C4-2B (cell line): Measurements from ENCODE around the gene SLC13A5.

Experiments
- ZFX ChIP-seq: fragments of 450-650 bp; IDR thresholded peaks from 2 replicates; pipeline ENCODE4 v1.6.1; 2017
- TF ChIP-seq, protein P1 (sequence below): fragments of 450-650 bp; conservative IDR thresholded peaks from 2 replicates; pipeline ENCODE4 v1.5.1; 2017; ENCODE audit warnings: mild to moderate bottlenecking

DNA sequence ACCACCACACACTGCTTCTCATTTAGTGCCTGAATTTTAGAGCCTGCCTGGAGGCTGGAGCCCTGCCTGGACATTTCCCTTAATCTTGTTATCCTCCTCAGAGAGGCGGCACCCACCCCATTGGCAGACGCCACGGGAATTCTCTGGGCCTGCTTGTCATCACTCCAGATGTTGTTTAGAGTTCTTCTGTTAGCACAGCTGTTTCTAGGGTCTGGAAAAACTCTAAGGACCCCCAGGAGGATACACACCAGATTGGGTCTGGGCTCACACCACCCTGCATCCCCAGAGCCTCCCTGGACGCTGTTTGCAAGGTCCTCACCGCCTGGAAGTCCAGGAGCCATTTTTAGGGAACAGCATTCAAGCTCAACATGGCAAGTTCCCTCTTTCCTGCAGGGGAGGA lies 42.1 kb upstream of the SLC13A5 start:
- TF ChIP-seq, protein P1, sequence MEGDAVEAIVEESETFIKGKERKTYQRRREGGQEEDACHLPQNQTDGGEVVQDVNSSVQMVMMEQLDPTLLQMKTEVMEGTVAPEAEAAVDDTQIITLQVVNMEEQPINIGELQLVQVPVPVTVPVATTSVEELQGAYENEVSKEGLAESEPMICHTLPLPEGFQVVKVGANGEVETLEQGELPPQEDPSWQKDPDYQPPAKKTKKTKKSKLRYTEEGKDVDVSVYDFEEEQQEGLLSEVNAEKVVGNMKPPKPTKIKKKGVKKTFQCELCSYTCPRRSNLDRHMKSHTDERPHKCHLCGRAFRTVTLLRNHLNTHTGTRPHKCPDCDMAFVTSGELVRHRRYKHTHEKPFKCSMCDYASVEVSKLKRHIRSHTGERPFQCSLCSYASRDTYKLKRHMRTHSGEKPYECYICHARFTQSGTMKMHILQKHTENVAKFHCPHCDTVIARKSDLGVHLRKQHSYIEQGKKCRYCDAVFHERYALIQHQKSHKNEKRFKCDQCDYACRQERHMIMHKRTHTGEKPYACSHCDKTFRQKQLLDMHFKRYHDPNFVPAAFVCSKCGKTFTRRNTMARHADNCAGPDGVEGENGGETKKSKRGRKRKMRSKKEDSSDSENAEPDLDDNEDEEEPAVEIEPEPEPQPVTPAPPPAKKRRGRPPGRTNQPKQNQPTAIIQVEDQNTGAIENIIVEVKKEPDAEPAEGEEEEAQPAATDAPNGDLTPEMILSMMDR = no peak
- no peak for TF ChIP-seq ZFX
